Stimulated activated CD4-positive, alpha-beta T cell treated with anti-CD3 and anti-CD28 coated beads, Interleukin-12 subunit alpha, Interleukin-12 subunit beta, amount 100 ng/mL, for 48 hours (primary cell): Measurements from ENCODE around the gene ATP6AP1.

Experiments
- DNase-seq, 3 donors: peaks; one replicate each; pipeline ENCODE4 v3.0.0-alpha.2; 2020; ENCODE audit warnings: low read depth in 2 of 3, low spot score in 1 of 3

The ATP6AP1 gene

DNA sequence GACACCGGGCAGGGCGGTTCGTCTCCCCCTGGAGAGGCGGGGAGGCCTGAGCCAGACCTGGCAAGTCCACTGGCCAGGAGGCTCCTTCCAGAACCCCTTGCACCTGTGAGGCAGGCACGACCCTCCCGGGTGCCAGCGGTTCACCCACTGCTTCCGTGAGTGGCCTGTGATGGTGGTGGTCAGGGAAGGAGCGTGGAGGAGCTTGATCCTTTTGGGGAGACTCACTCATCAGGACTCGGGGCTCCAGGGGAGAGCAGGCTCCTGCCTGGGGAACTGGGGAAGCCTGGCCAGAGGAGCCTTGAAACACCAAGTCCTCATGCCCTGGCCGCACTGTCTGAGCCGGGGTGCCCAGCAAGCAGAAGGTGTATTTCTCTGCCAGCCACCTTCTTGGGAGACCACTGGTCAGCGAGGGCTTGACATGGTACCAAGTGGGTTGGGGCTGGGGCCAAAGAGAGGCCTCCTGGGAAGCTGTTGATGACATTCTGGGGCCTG is 16.3 kb downstream of the ATP6AP1 start:
- no peak for DNase-seq

- DNase-seq: no peak
Measured at GRCh38 chrX:154445776-154446175, 17.3 kb downstream of the ATP6AP1 start.

- DNase-seq: no peak
Measured at GRCh38 chrX:154446430-154446829, 18.0 kb downstream of the ATP6AP1 start.

DNA sequence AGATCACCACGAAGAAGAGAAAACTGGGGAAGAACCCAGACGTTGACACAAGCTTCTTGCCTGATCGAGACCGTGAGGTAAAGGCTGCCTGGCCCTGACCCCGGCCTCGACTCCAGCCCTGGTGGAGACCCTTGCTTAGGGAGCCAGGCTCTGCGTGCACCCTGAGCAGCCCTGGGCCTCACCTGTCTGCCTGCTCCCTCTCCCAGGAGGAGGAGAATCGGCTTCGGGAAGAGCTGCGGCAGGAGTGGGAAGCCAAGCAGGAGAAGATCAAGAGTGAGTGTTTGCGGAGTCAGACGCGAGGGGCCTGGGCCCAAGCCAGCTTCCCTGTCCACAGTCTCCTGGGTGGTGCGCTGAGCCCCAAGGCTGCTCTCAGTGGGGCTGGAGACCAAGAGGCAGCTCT is 20.0 kb downstream of the ATP6AP1 start:
- DNase-seq: no peak

DNA sequence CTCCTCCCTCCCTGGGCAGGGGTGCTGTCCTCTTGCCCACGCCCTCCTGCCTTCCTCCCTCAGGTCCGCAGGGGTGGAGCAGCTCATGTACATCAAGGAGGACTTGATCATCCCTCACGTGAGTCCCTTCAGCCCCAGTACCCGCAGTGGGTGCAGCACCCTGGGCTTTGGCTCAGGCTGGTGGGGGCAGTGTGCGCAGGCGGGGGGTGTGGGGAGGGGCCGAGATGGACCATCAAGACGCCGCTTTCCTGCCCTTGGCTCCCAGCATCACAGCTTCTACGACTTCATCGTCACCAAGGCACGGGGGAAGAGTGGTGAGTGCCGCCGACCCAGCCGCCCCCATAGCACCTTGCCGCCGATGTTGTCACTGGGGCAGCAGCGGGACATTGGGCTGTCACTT is 21.1 kb downstream of the ATP6AP1 start:
- DNase-seq: no peak

- no peak for DNase-seq
Measured at GRCh38 chrX:154450312-154450711, 21.8 kb downstream of the ATP6AP1 start.

- DNase-seq: no peak
Measured at GRCh38 chrX:154452823-154453222, 24.3 kb downstream of the ATP6AP1 start.

DNA sequence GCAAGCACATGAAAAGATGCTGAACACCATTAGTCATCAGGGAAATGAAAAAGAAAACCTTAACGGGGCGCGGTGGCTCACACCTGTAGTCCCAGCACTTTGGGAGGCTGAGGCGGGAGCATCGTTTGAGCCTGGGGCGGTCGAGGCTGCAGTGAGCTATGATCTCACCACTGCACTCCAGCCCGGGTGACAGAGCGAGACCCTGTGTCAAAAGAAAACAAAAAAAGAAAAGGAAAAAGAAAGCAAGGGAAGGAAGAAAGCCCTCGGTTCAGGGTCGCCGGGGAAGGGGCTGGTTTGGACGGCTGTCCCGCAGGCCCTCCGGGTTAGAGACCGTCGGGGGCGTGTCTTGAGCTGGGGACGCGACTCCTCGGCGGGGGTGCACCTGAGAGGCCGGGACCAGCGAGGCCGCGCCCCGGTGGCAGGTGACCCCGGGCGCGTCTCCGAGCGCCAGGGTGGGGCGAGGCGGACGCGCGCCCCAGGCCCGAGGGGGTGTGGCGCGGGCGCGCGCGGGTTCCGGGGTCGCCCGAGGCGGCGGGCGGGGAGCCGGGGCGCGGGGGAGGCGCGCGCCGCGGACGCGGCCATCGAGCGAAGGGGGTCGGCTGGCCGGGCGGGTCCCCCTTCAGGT is 29.1 kb downstream of the ATP6AP1 start:
- no peak for DNase-seq

DNA sequence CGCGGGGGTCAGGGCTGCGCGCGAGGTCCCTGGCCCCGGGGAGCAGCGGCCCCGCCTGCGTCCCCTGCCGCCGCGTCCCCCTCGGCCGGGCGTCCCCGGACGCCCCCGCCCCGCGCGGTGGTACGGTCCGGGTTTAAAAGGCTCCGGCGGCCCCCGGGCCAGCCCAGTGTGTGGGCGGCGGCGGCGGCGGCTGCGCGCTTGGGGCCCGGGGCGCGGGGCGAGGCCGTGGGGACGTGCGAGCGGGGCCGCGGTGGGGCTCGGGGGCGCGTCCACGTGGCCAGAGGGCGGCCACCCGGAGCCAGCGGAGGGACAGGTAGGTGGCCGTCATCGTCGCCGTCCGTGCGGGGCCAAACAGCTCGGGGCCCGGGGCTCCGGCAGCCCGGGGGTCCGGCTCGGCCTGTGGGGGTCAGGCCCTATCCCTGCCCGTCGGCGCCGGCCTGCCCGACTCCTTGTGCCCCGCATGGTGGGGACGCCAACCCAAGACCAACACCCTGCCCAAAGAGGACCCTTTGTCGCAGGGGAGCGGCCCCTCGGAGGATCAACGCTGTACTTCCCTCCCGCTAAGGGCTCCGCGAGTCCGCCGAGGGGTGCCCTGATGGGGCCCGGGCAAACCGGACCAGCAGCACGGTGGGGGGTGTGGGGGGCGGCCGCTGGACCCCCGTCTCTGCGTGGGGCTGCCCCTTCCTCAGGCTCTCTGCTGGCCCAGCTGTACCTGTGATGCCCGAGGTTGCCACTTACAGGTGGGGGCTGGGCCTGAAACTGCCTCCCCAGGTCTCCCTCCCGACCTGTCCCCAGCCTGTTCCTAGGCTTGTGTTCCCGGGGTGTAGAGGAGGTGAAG is 29.9 kb downstream of the ATP6AP1 start, which contains the start of gene PLXNA3:
PLXNA3 (plus strand) TSS at position 166 of the 838 bp plus-strand sequence. CDS start 1,903 bp downstream, outside the sequence.
- DNase-seq: no peak

GRCh38 chrX:154458954-154459778 is 30.7 kb downstream of the ATP6AP1 start:
- DNase-seq: no peak

GRCh38 chrX:154459832-154460231 is 31.4 kb downstream of the ATP6AP1 start:
- DNase-seq: no peak

DNA sequence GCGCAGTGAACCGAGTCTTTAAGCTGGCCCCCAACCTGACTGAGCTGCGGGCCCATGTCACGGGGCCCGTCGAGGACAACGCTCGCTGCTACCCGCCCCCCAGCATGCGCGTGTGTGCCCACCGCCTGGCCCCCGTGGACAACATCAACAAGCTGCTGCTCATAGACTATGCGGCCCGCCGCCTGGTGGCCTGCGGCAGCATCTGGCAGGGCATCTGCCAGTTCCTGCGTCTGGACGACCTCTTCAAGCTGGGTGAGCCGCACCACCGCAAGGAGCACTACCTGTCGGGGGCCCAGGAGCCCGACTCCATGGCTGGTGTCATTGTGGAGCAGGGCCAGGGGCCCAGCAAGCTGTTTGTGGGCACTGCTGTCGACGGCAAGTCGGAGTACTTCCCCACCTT is 31.8 kb downstream of the ATP6AP1 start:
- no peak for DNase-seq

- DNase-seq: no peak
Measured at GRCh38 chrX:154462396-154462795, 33.9 kb downstream of the ATP6AP1 start.

GRCh38 chrX:154463611-154464220 is 35.2 kb downstream of the ATP6AP1 start:
- DNase-seq: no peak

DNA sequence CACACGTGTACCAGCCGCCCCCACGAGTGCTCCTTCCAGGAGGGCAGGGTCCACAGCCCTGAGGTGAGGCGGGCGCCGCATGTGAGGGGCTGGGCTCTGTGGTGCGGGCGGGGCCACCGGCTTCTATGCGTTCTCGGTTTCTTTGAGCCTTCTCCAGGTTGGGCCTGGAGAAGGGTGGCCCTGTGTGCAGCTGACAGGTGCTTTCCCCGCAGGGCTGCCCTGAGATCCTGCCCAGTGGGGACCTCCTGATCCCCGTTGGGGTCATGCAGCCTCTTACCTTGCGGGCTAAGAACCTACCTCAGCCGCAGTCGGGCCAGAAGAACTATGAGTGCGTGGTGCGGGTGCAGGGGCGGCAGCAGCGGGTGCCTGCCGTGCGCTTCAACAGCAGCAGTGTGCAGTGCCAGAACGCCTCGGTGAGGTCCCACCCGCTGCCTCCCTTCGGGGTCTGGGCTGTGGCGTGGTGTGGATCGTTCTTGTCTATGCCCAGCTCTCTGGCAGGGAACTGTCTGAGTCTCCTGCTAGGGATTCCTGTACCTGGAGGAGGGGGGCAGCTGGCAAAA is 36.4 kb downstream of the ATP6AP1 start:
- DNase-seq: no peak

GRCh38 chrX:154465601-154466000 is 37.1 kb downstream of the ATP6AP1 start:
- no peak for DNase-seq

DNA sequence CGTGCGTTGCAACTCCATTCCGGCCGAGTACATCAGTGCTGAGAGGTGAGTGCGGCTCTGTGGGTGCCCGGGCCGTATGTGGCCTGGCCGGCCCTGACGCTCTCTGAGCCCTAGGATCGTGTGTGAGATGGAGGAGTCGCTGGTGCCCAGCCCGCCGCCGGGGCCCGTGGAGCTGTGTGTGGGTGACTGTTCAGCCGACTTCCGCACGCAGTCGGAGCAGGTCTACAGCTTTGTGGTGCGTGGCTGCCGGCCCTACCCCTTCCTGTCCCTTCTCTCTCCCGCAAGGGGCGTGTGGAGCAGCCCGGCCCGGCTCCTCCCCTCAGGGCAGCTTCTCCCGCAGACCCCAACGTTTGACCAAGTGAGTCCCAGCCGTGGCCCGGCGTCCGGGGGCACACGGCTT is 37.6 kb downstream of the ATP6AP1 start:
- no peak for DNase-seq

DNA sequence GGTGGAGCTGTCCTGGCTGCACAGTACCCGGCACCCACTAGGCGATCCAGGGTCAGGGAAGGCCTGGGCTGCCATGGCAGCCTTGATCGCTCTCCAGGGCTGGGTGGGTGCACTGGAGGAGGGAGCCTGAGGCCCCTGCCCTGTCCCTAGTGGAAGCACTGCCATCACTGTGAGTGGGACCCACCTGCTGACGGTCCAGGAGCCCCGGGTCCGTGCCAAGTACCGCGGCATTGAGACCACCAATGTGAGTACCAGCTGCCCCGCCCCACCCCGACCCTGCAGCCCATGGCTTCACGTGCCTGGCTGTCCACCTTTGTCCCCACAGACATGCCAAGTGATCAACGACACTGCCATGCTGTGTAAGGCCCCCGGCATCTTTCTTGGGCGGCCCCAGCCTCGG is 38.4 kb downstream of the ATP6AP1 start:
- no peak for DNase-seq

GRCh38 chrX:154467556-154467955 is 39.1 kb downstream of the ATP6AP1 start:
- no peak for DNase-seq

DNA sequence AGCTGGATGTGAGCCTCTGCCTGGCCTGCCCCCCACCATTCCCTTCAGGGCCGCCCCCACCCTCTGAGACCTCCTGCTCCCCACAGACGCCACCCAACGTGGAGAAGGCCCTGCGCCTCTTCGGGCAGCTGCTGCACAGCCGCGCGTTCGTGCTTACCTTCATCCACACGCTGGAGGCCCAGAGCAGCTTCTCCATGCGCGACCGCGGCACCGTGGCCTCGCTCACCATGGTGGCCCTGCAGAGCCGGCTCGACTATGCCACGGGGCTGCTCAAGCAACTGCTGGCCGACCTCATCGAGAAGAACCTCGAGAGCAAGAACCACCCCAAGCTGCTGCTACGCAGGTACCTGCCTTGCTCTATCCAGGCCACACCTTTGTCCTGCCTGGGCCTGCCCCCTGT is 39.7 kb downstream of the ATP6AP1 start:
- no peak for DNase-seq

GRCh38 chrX:154469114-154469513 is 40.6 kb downstream of the ATP6AP1 start:
- DNase-seq: no peak
